NCI-H510A (cell line): ENCODE measurements around the gene GEMIN7.

ENCODE experiments used
- DNase-seq: peaks from one replicate; lab custom pipeline; 2025; lab: John Stamatoyannopoulos, UW

GEMIN7 gene

GRCh38 chr19:45061965-45062364, 17.1 kb upstream of the GEMIN7 start:
- DNase-seq, result no peak

- DNase-seq, result no peak
These were observed 14.9 kb upstream of the GEMIN7 start for GRCh38 chr19:45063851-45064801.

- DNase-seq, result no peak
These were observed 12.0 kb upstream of the GEMIN7 start for GRCh38 chr19:45066921-45067661.

- no peak for DNase-seq
These were observed 11.0 kb upstream of the GEMIN7 start for GRCh38 chr19:45068041-45068440.

- no peak for DNase-seq
These were observed 10.0 kb upstream of the GEMIN7 start for GRCh38 chr19:45069056-45069455.

DNA sequence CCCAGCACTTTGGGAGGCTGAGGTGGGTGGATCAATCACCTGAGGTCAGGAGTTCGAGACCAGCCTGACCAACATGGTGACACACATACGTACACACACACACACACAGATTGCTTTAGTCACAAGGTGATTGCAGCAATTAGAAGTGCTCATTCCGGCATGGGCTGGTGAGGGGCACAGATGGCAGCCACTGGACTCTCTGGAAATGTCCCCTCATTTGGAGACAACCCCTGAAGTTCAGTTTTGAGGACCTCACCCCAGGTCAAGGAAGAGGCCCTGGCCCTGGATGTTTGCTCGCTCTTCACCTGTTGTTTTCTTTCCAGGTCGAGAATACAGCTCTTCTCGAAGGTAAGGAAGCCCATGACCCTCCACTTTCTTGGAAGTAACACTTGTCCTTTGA, 8.8 kb upstream of the GEMIN7 start:
- DNase-seq, result no peak

DNA sequence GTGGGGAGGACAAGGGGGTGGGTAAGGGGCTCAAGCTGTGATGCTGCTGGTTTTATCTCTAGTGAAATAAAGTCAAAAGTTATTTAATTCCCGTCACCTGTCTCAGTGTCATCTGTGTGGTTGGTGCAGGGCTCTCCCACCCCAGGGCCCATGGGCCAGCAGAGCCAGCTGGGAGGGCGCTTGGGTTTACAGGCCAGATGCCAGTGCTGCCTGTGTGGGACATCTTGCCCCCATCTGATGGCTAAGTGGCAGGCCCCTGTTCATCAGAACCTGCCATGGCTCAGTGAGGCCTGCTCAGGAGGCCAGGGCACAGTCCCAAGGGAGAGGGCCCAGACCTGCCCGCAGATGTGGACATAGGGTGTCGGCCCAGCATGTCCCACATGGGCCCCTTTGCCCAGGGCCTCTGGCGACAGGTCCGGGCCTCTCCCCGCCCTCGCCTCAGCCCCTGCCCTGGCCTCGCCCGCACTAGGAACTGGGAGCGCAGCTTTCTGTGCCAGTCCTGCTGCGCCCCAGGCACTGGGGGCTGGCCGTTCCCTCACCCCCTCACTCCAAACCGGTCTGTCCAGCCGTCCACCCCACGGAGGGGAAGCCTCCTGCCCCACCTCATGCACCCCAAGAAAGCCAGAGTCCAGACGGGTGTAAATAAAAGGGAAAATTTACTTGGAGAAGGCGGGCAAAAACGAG, 8.1 kb upstream of the GEMIN7 start:
- DNase-seq, result no peak

DNA sequence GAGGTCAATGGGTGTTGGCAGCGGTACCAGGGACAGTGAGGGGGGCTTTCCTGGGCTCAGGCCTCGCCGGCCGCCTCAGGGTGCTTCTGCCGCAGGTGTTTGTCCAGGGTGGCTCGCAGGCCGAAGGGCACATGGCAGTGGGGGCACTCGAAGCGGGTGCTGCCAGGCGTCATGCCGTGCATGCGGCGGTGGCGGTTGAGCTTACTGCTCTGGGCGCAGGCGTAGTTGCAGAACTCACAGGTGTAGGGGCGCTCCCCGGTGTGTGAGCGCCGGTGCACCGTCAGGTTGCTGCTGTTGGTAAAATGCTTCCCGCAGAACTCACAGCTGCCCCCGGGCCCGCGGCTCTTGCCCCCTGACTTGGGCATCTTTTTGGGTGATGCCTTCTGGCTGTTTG, 7.5 kb upstream of the GEMIN7 start:
- DNase-seq, result no peak

DNA sequence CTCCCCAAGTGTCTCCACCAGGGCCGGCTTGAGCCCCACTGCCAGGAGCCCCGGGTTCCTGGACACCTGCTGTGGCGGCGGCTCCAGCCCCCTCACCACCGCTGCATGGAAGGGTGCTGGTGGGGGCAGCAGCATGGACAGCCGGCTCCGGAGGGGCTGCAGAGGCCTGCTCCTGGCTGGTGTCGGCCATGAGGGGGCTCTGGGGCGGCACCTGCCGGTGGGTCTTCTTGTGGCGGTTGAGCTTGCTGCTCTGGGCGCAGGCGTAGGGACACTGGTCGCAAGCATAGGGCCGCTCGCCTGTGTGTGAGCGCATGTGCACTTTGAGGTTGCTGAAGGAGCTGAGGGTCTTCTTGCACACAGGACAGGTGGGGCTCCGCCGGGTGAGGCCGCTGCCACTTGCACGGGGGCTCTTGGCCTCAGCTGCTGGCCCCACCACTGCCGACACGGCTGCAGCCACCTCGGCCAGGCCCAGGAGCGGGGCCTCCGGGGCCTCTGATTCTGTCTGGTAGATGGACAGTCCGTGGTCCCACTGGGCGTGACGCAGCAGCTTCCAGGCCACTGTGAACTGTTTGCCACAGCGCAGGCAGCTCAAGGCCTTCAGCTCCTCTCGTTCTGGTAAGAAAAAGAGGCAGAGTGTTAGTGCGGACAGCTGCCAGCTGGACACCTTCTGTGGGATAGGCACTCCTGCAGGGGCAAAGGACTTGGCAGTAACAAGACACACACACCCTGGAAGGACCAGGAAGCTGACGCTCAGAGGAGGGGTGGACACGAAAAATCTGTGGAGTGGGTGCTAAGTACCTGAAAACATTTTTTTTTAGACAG, 6.9 kb upstream of the GEMIN7 start:
- DNase-seq, result no peak

GRCh38 chr19:45074744-45075300, 4.2 kb upstream of the GEMIN7 start:
- DNase-seq, result no peak

DNA sequence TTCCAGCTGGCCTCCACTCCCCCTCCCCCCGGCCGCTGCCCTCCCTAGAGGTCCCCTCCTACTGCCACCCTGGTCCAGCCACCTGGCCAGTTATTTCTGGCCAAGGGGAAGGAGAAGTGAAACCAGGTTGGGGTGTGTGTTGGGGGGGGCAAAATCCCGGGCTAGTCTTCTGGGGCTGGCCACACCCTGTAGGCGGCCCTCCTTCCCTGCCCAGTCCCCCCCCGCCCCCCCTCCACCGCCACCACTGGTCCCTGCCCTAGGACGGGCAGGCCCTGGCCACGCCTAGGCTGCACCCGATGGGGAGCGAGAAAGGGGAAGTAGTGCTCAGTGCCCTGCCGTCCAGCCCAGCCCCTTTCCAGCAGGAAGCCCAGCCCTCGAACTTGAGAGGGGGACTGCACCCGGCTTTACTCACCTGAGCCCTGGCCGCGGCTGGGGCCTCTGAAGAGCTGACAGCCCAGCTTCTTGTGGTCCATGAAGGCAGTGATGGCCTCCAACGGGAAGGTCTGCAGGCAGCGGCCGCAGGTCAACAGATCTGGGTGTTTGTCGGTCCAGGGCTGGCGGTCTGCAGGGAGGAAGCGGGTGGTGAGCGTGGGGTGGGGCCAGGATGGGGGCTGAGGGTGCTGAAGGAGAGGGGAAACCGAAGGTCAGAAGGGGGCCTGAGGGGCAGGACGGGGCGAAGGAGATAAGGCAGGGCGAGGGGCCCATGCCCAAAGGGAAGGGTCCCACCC, 3.6 kb upstream of the GEMIN7 start:
- peak; percentile 88 for DNase-seq

DNA sequence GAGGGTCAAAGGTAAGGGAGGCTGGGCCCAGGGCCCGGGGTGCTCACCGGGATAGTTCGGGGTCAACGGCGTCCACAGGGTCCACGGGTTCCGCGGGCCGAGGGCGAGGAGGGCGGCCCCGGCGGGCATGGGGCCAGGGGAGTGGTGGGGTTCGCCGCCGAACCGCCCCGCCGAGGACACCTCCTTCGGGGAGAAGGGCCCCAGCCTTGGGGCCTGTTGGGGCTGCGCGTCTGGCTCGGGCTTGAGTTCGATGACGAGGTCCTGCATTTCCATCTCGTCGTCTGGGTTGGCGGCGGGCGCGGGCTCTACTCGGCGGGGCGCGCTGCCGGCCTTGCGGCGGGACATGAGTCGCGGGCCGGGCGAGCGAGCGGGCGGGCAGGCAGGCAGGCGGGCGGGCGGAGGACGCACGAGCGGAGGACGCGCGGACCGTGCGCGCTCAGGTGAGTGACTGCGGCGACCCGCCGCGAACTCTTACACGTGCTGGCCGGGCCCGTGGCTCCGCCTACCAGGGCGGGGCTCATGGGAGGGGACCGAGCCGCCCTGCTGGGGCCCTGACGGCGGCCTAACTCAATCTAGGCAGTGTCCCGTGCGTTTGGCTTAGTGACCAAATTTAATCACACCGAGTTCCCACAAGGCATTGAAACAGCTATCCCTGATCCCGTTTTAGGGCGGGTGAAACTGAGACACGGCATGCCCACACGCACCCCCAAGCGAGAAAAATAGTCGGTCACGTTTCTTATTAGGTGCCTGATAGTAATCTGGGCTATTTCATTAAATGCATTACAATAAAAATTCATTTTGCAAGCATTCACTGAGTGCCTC, 2.8 kb upstream of the GEMIN7 start, which contains the start of gene ZNF296:
TSS of gene ZNF296 (minus strand) at position 450 of the 822 bp plus-strand sequence. CDS start at position 345, 105 bp downstream.
- DNase-seq, result peak; percentile 79

DNA sequence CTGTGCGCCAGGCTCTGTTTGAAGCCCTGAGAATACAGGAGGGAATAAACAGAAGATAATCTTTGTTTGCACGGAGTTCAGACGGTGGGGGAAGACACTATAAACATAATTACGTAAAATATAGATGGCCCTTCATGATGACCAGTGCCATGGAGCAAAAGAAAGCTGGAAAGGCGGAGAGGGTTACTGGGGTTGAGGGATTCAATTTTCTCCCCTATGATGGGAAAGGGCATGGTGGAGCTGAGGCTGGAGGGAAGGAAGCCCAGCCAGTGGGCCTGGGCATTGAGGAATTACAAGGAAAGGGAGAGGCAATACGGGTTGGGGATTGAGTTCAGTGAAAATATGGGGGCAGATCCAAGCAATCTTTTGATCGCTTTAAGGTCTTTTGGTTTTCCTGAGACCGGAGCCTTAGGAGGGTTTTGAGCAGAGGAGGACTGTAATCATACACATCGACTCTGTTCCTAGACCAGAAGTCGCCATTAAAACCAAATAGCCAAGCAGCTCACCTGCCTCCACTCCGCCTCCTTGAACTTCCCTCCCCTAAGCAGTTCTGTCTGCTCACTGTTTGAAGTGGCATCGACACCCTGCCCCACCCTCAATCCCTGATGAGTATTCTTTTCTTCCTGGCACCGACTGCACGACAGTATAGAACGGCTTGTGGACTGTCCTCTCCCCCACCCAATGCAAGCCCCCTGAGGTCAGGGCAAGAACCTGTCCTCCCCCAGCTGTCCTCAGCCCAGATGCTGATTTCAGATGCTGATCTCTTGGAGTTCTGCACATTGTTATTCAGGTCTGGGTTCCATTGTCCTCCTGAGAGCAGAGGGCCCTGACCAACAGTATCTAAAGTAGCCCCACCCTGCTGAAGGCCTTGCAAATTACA, 2.0 kb upstream of the GEMIN7 start:
- DNase-seq, result peak; percentile 38

GRCh38 chr19:45078390-45079062, 534 bp upstream of the GEMIN7 start:
- no peak for DNase-seq

DNA sequence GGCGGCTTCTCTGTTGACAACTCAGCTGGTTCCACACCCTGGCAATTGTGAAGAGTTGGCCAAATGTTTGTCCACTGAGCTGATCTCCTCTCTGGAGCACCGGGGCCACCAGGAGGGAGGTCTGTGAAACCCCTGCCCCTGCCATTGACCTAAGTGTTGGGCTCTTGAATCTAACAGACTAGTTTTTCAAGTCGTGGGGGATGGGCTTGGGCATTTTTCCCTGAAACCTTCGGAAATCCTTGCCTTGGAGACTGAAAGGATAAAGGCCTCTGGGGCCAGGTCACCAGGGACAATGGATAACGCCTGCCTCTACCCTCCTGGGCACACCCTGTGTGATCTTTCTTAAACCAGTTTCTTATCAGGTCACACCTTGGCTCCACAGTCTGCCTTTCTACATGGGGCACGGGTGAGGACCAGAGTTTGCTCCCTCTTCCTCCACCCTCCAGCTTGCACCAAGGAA, 881 bp downstream of the GEMIN7 start:
- DNase-seq, result no peak

GRCh38 chr19:45082170-45082569, 3.1 kb downstream of the GEMIN7 start:
- DNase-seq, result no peak

DNA sequence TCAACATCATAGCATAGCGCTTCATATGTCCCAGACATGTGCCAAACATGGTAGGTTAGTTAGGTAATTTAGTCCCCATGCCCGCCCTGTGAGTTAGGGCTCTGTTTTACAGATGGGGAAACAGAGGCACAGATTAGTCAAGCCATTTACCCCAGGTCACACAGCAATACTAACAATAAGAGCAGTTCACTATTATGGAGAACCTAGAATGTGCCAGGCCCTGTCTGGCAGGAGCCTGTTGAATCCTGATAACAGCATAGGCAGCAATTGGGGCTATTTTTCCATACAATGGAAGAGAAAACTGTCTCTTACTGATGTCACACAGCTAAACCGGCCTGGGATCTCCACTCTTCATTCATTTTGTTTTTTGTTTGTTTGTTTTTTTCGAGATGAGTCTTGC, 7.4 kb downstream of the GEMIN7 start:
- no peak for DNase-seq

GRCh38 chr19:45087531-45087930, 8.5 kb downstream of the GEMIN7 start:
- no peak for DNase-seq
